AG08396 (cell line): ENCODE measurements around the gene ANK2.
A peak's percentile ranks its signal among the peaks of the same experiment; 100 is the strongest.

Source experiments
- DNase-seq: peaks from one replicate; pipeline ENCODE4 v3.0.0; 2012; ENCODE audit warnings: low spot score, mixed read lengths

ANK2 gene

DNA sequence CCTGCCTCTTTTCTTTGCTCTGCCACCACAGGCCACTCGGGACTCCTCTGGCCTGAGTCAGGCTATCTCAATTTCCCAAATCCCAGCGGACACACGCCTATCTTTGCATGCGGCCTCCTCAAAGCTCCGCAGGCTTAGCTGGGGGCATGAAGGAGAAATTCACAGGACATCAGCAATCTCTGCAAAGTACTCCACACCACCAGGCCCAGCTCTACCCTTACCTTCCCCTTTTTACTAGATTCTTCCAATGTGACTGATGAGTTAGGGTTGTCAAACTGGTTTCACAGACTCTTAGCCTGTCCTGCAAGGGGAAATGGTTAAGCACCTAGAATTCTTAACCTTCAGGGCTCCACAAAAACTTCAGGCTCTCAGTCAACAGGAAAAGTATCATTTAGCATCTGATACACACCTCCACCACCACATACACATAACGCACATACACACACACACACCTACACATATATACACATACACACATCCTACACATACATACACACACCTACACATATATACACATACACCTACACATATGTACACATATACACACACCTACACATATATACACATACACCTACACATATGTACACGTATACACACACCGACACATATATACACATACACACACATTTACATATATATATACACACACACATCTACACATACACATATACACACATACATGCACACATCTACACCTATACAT lies 349.1 kb downstream of the ANK2 start:
- DNase-seq = no peak

DNA sequence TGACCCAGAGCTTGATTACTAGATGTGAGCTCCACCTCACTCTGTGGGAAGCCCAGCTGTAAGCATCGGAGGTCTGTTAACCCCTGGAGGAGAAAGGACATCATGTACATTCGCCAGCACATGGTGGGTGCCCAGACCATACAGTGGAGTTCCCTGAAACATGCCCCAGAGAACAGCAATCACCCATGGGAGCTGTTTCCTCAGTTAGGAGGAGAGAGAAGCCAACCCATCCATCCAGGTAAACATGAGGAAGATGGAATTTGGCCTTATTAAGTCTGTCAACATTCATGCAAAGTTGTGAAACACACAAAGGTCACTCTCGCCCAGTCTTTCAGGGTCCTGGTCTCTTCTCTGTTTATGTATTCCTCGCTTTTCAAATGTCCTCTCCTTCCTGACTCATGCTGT lies 354.7 kb downstream of the ANK2 start:
- no peak for DNase-seq

DNA sequence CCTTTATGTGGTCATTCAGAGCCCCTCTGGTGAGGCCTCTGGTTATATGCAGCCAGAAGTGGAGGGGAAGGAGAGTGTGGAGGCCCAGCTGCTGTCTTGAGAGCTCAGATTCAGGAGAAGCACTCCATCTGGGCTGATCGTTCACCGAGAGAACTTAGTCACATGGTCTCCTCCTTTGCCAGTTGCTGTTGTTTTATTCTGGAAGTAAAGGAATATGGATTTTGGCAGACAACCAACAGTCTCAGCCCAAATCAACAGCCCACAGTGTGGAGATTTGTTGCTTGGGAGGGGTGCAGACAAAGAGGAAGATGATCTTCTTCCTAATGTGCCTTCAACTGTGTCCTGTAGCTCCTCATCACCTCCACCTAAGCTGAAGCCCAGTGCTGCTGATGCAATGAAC lies 355.4 kb downstream of the ANK2 start:
- no peak for DNase-seq

DNA sequence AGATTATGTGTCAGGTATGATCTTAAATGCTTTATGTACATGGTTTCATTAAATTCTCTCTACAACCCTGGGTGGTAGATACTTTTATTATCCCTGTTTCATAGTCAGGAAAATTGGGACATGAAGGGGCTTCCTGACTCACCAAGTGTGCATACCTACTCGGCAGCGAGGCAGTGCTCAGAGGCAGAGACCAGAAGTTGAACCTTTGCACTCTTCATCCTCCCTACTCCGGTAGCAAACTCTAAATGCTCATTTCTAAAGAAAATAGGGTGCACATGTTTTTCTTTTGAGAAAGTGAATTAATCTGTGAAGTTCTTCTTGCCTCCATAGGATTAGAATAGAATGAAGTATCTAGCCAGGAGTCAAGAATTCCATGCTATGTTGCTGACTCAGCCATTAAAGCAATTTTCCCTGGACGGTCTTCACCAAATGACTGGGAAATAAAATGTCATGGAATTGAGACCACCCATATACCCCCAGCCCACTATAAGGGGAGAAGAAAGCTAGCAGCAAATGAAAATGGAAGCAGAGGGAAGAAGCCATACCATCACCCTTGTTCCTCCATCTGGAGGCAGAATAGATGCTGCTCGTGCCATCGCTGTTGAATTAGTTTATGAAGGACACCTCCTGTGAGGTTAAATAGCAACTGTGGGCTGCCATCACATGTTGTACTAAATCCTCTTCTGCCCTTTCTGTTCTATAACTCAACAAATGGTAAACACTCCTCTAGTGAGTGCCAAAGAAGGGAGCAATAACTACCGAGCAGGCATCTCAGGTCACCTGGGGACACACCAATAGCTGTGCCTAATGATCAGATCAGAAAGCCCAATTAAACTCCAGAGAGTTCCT lies 356.6 kb downstream of the ANK2 start:
- no peak for DNase-seq

DNA sequence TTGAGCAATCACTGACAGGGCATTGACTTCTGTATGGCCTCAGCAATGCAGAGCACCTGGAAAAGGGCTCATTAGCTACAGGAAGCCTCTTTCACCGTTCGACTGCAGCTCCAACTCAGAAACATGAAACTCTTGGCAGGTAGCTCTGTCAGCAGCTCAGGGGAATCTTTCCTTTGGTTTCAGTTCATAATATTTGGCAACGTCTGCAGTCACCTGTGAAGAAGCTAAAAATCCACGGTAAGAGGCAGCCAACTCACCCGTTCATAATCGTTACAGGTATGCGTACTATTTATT lies 357.2 kb downstream of the ANK2 start:
- DNase-seq = no peak

DNA sequence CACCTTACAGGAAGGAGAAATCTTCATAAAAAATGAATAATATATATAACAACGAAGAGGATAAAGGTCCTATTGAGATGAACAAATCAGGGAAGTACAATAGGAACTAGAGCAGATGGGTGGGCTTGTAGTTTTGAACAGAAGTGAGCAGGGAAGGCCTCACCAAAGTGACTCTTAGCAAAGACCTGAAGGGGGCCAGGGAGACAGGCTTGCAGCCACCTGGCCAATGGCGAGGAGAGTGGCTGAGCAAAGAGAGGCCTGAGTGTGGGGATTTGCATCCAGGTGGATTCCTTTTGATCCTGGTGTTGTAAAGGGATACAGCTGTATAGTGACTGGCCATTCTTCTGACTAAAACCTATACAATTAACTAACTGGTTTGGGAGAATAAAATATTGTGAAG lies 358.0 kb downstream of the ANK2 start:
- no peak for DNase-seq

DNA sequence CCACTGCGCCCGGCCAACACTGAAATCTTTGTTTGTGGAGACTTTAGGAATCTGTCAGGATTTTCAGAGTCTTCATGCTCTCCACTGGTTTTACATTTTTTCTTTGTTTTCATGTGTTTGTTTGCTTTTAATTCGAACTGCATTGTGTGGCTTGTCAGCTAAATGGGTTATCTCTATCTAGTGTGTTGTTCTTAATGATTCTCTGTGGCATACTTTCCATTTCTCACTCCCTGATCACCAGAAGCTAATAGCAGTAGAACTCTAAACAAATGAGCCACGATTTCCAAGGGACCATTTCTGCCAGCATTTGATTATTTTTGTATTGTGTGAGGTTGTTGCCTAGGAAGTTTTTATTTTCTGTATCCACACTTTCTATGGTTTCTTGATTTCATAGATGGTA lies 359.7 kb downstream of the ANK2 start:
- no peak for DNase-seq

DNA sequence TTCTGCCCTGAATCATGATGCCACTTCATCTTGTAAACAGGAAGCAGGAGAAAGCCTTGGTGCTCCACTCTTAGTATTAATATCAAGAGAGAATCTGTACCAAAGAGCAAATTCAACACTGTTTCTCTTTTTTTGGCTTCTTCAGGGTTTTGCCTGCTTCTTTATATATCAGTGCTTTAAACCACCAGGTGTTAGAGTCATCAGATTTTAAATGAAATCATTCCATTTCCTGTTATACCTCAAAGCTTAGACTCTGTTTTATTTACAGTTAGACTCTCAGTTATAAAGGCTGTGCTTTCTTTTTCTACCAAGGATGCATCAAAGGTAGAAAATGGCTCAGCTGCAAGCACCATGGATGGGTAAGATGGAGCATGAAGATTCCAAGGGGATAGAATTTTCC lies 361.2 kb downstream of the ANK2 start:
- DNase-seq = no peak

DNA sequence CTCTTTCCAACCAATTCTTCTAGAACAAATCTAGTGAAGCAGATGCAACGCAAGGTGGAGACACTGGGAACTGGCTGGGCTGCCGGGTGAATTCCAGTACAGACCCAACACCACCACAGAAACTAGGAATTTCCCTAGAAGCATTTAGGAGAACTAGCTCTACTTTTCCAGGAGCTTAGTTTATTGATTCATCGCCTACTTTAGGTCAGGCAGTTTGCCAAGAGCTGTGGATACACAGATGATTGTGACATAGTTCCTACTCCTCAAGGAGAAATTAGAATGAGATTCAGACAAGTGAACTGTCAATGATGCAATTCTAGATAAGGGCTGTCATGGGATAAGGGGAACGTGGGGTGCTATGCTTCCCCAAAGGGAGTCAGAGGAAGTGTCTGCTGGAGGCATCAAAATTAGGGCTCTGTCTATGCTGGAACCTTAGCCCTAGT lies 362.1 kb downstream of the ANK2 start:
- DNase-seq = peak; percentile 40

DNA sequence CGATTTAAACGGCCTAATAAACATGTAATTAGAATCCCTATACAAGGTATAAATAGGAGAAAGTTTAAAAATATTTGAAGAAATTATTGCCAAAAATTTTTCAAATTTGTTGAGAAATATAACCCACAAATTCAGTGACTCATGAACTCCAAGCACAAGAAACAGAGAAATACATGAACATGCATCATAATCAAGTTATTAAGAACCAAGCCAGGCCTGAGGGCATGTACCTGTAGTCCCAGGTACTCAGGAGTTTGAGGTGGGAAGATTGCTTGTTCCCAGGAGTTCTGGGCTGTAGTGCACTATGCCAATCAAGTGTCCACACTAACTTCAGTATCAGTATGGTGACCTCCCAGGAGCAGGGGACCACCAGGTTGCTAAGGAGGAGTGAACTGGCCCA lies 370.2 kb downstream of the ANK2 start:
- no peak for DNase-seq

DNA sequence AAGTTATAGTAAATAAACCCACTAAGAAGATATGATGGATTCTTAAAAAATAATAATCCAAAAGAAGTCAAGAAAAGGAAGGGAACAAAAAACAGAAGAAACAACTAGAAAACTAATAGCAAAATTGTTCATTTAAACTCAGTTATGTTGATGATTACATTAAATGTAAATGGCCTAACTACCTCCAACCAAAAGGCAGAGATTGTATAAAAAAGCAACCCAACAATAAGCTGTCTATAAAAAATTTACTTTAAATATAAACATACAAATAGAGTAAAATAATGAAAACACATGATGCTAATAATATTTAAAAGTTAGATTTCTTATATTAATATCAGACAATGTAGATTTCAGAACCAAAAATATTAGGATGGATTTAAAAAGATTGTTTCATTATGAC lies 371.5 kb downstream of the ANK2 start:
- DNase-seq = no peak

DNA sequence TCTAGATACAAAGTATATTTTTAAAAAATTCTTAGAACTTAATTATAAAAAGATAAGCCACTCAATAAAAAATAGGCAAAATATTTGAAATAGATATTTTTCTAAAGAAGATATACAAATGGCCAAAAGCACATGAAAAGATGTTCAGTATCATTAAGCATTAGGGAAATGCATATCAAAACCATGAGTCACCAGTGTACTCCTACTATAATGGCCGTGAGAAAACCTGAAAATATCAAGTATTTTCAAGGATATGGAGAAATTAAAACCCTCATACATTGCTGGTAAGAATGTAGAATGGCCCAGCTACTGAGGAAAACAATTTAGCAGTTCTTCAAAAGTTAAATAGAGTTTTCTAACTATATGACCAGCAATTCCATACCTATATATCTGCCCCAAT lies 374.2 kb downstream of the ANK2 start:
- DNase-seq = no peak

DNA sequence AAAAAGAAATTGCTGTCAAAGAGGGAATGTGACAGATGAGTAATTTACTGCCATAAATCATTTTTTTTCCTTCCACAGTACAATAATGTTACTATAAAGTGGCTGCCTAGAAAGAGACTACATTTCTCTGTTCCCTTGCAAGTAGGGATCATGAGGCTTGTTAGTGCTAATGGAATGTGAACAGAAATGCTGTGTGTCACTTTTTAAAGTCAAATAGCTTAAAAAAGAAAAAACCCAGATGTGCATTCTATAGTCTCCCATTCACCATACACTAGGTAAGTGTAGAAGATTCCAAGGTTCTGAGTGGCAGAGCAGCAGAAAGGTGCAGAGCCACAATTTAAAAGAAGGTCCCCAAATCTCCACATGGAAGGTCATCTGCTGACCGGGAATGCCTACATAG lies 383.7 kb downstream of the ANK2 start:
- DNase-seq = no peak
